Measurements from ENCODE around the gene LRRC74B. TPM values are rescaled to one million over a fixed set of nuclear protein-coding genes. Genes with fewer than 3 reads are reported as not detected.
"Not testable (repeated sequence)": the region's sequence is repeated elsewhere in the genome, so short reads cannot be mapped to it uniquely, and the experiment has no call there.

LRRC74B gene
- total RNA-seq, 1 donor from 2014 or later = not detected

DNA sequence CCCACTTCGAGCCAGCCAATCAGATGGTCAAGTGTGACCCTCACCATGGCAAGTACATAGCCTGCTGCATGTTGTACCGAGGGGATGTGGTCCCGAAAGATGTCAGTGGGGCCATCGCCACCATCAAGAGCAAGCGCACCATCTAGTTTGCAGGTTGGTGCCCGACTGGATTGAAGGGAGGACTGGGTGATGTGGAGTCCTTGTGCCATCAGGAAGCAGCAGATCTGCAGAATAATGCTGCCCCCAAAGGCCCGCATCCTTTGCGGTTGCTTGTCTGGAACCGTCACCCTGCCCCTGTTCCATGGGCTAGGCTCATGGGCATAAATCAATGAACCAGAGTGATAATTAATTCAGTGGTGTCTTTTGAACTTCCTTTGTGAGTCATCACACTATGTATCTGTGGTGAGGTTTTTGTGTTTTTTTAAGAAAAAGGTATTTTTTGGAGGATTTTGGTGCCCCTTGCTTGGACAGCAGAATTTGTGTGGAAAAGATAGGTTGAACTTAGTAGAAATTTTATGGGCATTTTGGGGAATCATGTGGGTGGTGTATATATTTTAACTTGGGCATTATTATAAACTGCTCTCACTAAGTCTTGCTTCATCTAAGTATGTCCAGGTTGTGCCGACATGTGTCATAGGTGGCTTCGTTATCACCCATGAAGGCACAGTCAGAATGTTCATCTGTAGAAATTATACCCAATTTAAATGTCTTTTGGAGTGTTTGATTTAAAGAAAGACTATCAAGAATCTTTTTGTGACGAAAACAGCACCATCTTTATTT lies 22.3 kb downstream of the LRRC74B start:
- Mint-ChIP-seq H3K27ac (ENCODE audit: unreplicated experiment) (no peak overlapping the region), H3K4me1 (ENCODE audit: low read depth) (no peaks in the 10 kb centered on the region), H3K4me3 (ENCODE audit: unreplicated experiment) (no peak overlapping the region), H3K36me3 (ENCODE audit: low read depth) (no peaks in the 10 kb centered on the region), H3K9me3 (ENCODE audit: low read depth) (peaks cover 6% of the 10 kb centered on the region), H3K27me3 (ENCODE audit: low read depth) (peaks cover 9% of the 10 kb centered on the region)
- peak; percentile 49 for DNase-seq (ENCODE audit: low spot score)
- TF ChIP-seq CTCF (IDR thresholded peaks at IDR 0.05) = no peak

GRCh38 chr22:21068681-21069276 lies 23.0 kb downstream of the LRRC74B start:
- H3K4me1 Mint-ChIP-seq (ENCODE audit: low read depth) = peaks cover under 1% of the 10 kb centered on the region

DNA sequence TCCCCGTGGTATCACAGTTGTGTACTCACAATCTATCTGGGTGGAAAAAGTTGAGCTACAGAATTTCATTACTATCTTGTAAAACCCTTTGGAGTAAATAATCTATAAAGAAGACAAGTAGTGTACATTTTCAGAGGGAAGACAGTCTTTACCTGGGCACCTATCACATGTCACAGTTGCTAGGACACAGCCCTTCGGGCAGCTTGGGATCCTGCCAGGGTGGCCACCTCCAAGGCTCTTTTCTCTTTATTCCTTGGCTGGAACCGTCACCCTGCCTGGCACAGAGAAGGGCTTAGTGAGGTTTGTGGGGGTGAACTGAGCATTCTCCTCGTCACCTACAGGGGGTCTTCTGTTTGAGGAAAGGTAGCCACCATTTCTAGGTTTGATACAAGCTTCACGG lies 23.6 kb downstream of the LRRC74B start:
- no peak for DNase-seq (ENCODE audit: low spot score)

More at GRCh38 chr22:21068681-21069276, 23.0 kb downstream of the LRRC74B start:
- H3K9me3 Mint-ChIP-seq (ENCODE audit: low read depth) = peaks cover 6% of the 10 kb centered on the region
- TF ChIP-seq CTCF (IDR thresholded peaks at IDR 0.05) = no peak
- H3K4me3 Mint-ChIP-seq (ENCODE audit: unreplicated experiment) = no peak overlapping the region
- no peaks in the 10 kb centered on the region for H3K36me3 Mint-ChIP-seq (ENCODE audit: low read depth)
- peaks cover 9% of the 10 kb centered on the region for H3K27me3 Mint-ChIP-seq (ENCODE audit: low read depth)
- DNase-seq (ENCODE audit: low spot score) = peak; percentile 14
- H3K27ac Mint-ChIP-seq (ENCODE audit: unreplicated experiment) = no peak overlapping the region

GRCh38 chr22:21070690-21071615 lies 25.2 kb downstream of the LRRC74B start:
- Mint-ChIP-seq H3K36me3 (ENCODE audit: low read depth) (no peaks in the 10 kb centered on the region), H3K27me3 (ENCODE audit: low read depth) (peaks cover 1% of the 10 kb centered on the region), H3K4me3 (ENCODE audit: unreplicated experiment) (no peak overlapping the region), H3K4me1 (ENCODE audit: low read depth) (peaks cover 3% of the 10 kb centered on the region), H3K27ac (ENCODE audit: unreplicated experiment) (no peak overlapping the region), H3K9me3 (ENCODE audit: low read depth) (peaks cover 6% of the 10 kb centered on the region)
- no peak for TF ChIP-seq CTCF (IDR thresholded peaks at IDR 0.05)
- peak; percentile 66 for DNase-seq (ENCODE audit: low spot score)

More for the DNA sequence above, 23.6 kb downstream of the LRRC74B start:
- no peak overlapping the region for H3K27ac Mint-ChIP-seq (ENCODE audit: unreplicated experiment)
- no peak for TF ChIP-seq CTCF (IDR thresholded peaks at IDR 0.05)
- H3K27me3 Mint-ChIP-seq (ENCODE audit: low read depth) = peaks cover 9% of the 10 kb centered on the region
- H3K4me3 Mint-ChIP-seq (ENCODE audit: unreplicated experiment) = no peak overlapping the region
- peaks cover 3% of the 10 kb centered on the region for H3K4me1 Mint-ChIP-seq (ENCODE audit: low read depth)
- H3K9me3 Mint-ChIP-seq (ENCODE audit: low read depth) = peaks cover 6% of the 10 kb centered on the region
- no peaks in the 10 kb centered on the region for H3K36me3 Mint-ChIP-seq (ENCODE audit: low read depth)

- not testable (repeated sequence) for DNase-seq (ENCODE audit: low spot score); H3K27ac Mint-ChIP-seq (ENCODE audit: unreplicated experiment); H3K36me3 Mint-ChIP-seq (ENCODE audit: low read depth); H3K27me3 Mint-ChIP-seq (ENCODE audit: low read depth); H3K4me1 Mint-ChIP-seq (ENCODE audit: low read depth); H3K4me3 Mint-ChIP-seq (ENCODE audit: unreplicated experiment); H3K9me3 Mint-ChIP-seq (ENCODE audit: low read depth)
Observed at GRCh38 chr22:21071796-21072195, 26.1 kb downstream of the LRRC74B start.

Data from chondrocyte (in vitro differentiated cells).